SW480 (cell line): ENCODE data around the gene MPRIP.

Source experiments
- DNase-seq: peaks from one replicate; pipeline ENCODE4 v3.0.0-alpha.2; 2016; ENCODE audit warnings: low spot score

Gene MPRIP

GRCh38 chr17:17110520-17110919 lies 68.3 kb downstream of the MPRIP start:
- no peak for DNase-seq

- no peak for DNase-seq
Measured at GRCh38 chr17:17111401-17112393, 69.4 kb downstream of the MPRIP start.

GRCh38 chr17:17112628-17113200 lies 70.5 kb downstream of the MPRIP start:
- DNase-seq, result no peak

GRCh38 chr17:17114592-17115225 lies 72.5 kb downstream of the MPRIP start:
- no peak for DNase-seq

- no peak for DNase-seq
Measured at GRCh38 chr17:17115620-17116019, 73.4 kb downstream of the MPRIP start.

GRCh38 chr17:17116406-17116805 lies 74.1 kb downstream of the MPRIP start:
- DNase-seq, result no peak

- no peak for DNase-seq
Measured at GRCh38 chr17:17117923-17118322, 75.7 kb downstream of the MPRIP start.

GRCh38 chr17:17118399-17118798 lies 76.1 kb downstream of the MPRIP start:
- DNase-seq, result no peak

GRCh38 chr17:17119106-17119505 lies 76.8 kb downstream of the MPRIP start:
- DNase-seq, result no peak

- no peak for DNase-seq
Measured at GRCh38 chr17:17119533-17119932, 77.3 kb downstream of the MPRIP start.

- DNase-seq, result no peak
Measured at GRCh38 chr17:17120294-17120693, 78.0 kb downstream of the MPRIP start.

- DNase-seq, result no peak
Measured at GRCh38 chr17:17120701-17121100, 78.4 kb downstream of the MPRIP start.

- no peak for DNase-seq
Measured at GRCh38 chr17:17121162-17121561, 78.9 kb downstream of the MPRIP start.

- DNase-seq, result no peak
Measured at GRCh38 chr17:17122781-17123483, 80.7 kb downstream of the MPRIP start.

GRCh38 chr17:17124341-17124740 lies 82.1 kb downstream of the MPRIP start:
- DNase-seq, result no peak

- no peak for DNase-seq
Measured at GRCh38 chr17:17125136-17126084, 83.2 kb downstream of the MPRIP start.

- no peak for DNase-seq
Measured at GRCh38 chr17:17126131-17127110, 84.2 kb downstream of the MPRIP start.

GRCh38 chr17:17127156-17127555 lies 84.9 kb downstream of the MPRIP start:
- DNase-seq, result no peak

- DNase-seq, result no peak
Measured at GRCh38 chr17:17127730-17128291, 85.6 kb downstream of the MPRIP start.
